D721Med (cell line): ENCODE data around the gene RIF1.
"Not testable (repeated sequence)": the region's sequence is repeated elsewhere in the genome, so short reads cannot be mapped to it uniquely, and the experiment has no call there.

Experiments
- DNase-seq: peaks from one replicate; pipeline ENCODE4 v3.0.0; 2011; ENCODE audit warnings: low spot score; ENCODE audit not compliant: insufficient read length
- FAIRE-seq: peaks from 2 replicates; lab custom pipeline; 2011; peaks lifted over from hg19 to GRCh38; lab: Jason Lieb, UNC
- TF ChIP-seq, protein P1 (sequence below): IDR thresholded peaks from 2 replicates; pipeline ENCODE4 v1.5.1; 2012; ENCODE audit warnings: mild to moderate bottlenecking, control low read depth; ENCODE audit not compliant: insufficient read depth; ENCODE audit errors: missing control alignments

Gene RIF1

DNA sequence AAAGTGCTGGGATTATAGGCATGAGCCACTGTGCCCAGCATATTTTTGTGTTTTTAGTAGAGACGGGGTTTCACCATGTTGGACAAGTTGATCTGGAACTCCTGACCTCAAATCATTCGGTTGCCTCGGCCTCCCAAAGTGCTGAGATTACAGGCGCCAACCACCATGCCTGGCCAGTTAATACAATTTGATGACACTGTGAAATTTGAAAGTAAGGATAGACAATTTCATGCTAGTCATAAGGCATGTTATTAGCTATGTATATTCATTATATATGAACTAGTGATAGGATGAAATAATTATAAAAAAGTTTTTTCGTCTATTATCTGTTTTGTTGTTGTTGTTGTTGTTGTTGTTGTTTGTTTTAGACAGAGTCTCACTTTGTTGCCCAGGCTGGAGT lies 8.6 kb upstream of the RIF1 start:
- FAIRE-seq (no peak), DNase-seq (no peak)
- TF ChIP-seq, protein P1, sequence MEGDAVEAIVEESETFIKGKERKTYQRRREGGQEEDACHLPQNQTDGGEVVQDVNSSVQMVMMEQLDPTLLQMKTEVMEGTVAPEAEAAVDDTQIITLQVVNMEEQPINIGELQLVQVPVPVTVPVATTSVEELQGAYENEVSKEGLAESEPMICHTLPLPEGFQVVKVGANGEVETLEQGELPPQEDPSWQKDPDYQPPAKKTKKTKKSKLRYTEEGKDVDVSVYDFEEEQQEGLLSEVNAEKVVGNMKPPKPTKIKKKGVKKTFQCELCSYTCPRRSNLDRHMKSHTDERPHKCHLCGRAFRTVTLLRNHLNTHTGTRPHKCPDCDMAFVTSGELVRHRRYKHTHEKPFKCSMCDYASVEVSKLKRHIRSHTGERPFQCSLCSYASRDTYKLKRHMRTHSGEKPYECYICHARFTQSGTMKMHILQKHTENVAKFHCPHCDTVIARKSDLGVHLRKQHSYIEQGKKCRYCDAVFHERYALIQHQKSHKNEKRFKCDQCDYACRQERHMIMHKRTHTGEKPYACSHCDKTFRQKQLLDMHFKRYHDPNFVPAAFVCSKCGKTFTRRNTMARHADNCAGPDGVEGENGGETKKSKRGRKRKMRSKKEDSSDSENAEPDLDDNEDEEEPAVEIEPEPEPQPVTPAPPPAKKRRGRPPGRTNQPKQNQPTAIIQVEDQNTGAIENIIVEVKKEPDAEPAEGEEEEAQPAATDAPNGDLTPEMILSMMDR: no peak

DNA sequence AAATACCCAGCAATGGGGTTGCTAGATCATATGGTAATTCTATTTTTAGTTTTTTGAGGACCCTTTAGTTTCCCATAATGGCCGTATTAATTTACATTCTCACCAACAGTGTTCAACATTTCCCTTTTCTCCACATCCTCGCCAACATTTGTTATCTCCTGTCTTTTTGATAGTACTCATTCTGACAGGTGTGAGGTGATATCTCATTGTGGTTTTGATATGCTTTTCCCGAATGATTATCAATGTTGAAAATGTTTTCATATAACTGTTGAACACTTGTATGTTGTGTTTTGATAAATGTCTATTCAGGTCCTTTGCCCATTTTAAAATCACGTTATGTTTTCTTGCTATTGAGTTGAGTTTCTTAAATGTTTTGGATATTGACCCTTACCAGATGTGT lies 5.8 kb upstream of the RIF1 start:
- FAIRE-seq: no peak

DNA sequence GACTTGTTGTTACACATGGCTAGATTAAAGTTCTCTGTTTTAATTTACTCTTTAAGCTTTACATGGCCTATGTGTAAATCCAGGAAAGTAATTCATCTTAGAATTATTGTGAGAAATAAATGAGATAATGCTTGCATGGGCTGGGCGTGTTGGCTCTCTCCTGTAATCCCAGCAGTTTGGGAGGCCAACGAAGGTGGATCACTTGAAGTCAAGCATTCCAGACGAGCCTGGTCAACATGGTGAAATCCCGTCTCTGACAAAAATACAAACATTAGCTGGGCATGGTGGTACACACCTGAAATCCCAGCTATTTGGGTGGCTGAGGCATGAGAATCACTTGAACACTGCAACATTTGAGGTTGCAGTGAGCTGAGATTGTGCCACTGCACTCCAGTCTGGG lies 4.3 kb upstream of the RIF1 start:
- TF ChIP-seq, protein P1: no peak
- no peak for DNase-seq
- FAIRE-seq: no peak

More for the DNA sequence above, 5.8 kb upstream of the RIF1 start:
- no peak for DNase-seq
- TF ChIP-seq, protein P1: no peak

DNA sequence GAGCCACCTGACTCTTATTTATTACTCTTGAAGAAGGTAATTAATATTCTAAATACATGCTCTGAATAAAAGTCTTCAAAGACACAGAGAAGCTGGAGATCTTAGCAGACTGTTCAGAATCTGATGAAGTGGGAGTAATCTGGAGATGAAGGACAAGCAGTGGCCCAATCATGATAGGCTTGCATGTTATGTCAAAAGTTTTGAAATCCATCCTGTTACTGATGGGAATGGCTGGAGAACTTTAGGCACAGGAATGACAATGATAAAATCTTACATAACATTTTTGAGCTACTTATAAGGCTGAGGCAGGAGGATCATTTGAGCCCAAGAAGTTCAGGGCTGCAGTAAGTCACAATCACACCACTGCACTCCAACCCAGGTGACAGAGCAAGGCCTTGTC lies 2.4 kb upstream of the RIF1 start:
- FAIRE-seq (no peak), DNase-seq (no peak)
- TF ChIP-seq, protein P1: no peak

DNA sequence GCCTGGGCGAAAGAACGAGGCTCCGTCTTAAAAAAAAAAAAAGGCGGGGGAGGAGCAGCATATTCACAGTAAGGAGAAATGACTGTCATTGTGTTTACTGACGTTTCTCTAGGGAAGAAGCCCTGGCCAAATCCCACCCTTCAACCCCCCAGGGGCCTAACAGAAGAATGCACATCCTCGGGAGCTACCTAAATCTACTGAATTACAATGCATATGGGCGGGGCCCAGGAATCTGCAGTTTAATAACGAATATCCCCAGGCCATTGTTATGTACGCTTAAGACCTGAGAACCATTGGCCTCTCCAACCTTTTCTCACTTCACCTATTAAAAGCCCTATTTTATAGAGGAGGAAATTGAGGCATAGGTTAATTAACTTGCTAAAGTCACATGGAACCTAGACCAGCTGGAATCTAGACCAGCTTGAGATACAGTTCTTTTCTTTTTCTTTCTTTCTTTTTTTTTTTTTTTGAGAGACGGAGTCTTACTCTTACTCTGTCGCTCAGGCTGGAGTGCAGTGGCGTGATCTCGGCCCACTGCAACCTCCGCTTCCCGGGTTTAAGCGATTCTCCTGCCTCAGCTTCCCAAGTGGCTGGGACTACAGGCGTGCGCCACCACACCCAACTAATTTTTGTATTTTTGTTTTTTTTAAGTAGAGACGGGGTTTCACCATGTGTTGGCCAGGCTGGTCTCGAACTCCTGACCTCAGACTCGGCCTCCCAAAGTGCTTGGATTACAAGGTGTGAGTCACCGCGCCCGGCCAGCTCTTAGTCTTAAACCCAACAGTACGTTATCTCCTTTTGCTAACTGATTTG lies 708 bp upstream of the RIF1 start:
- FAIRE-seq (no peak), DNase-seq (no peak)
- TF ChIP-seq, protein P1: no peak

DNA sequence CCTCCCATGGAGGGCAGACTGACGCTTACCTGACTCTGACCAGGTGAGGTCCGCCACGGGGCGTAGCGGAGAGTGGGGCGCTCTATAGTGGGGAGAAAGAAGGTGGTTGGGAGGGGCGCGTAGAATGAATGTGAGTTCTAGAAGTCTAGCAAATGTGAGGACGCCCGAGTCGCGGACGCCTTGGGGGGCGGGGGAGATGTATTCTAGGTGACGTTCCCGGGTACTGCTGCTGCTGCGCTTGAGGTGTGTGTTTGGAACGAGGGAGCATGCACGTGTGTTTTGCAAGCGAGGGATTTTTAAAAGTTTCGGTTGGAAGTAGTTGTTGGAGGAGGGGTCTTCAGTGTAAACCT lies 758 bp downstream of the RIF1 start:
- TF ChIP-seq, protein P1: no peak
- no peak for FAIRE-seq
- peak; percentile 21 for DNase-seq

DNA sequence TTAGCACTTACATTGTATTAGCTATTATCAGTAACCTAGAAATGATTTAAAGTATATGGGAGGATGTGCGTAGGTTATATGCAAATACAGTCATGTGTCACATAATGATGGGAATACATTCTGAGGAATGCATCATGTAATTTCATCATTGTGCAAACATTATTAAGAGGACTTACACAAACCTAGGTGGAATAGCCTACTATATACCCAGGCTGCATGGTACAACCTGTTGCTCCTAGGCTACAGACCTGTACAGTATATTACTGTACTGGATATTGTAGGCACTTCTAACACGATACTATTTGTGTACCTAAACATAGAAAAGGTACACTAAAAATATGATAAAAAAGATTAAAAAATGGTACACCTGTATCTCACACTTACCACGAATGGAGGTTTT lies 7.9 kb downstream of the RIF1 start:
- FAIRE-seq (no peak), DNase-seq (no peak)
- TF ChIP-seq, protein P1: no peak

DNA sequence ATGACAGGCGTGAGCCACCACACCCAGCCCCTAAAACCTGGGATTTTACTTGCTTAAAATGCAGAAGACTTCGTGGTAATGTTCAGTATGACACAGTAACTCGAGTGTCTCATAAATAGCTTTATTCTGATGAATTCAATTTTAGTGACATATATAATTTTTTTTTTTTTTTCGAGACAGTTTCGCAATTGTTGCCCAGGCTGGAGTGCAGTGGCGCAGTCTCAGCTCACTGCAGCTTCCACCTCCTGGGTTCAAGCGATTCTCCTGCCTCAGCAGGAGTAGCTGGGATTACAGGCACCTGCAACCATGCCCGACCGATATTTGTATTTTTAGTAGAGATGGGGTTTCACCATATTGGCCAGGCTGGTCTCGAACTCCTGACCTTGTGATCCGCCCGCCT lies 12.0 kb downstream of the RIF1 start:
- not testable (repeated sequence) for FAIRE-seq, DNase-seq
